A549 (cell line): ENCODE results near the gene LMNB1.

Experiments
- CEBPB ChIP-seq, 2 experiments: fragments of >200 bp in 1 of 2; sonication (Bioruptor Twin) in 1 of 2; formaldehyde crosslinking in 1 of 2; IDR thresholded peaks; 2 replicates each; pipeline ENCODE4 v1.6.1; 2012 to 2016
- EP300 ChIP-seq, 2 experiments: fragments of >200 bp; sonication (Bioruptor Twin); formaldehyde crosslinking; IDR thresholded peaks; 2 replicates in 1 of 2; 3 replicates in 1 of 2; pipeline ENCODE4 v1.6.1; 2016 to 2017
- JUNB ChIP-seq: fragments of >200 bp; sonication (Bioruptor Twin); formaldehyde crosslinking; IDR thresholded peaks from 2 replicates; pipeline ENCODE4 v1.6.1; 2016
- MAFK ChIP-seq: fragments of 450-650 bp; IDR thresholded peaks from 2 replicates; pipeline ENCODE4 v1.6.1; 2014; ENCODE audit not compliant: partially characterized antibody
- POLR2A ChIP-seq: IDR thresholded peaks from 2 replicates; pipeline ENCODE4 v1.6.1; 2012; ENCODE audit warnings: mild to moderate bottlenecking, low read length
- RARB ChIP-seq: fragments of 250-450 bp; sonication (Bioruptor Pico); IDR thresholded peaks from 2 replicates; pipeline ENCODE4 v1.8.0; 2021; ENCODE audit warnings: mild to moderate bottlenecking, moderate library complexity
- SMC3 ChIP-seq: fragments of >200 bp; sonication (Bioruptor Twin); formaldehyde crosslinking; IDR thresholded peaks from 3 replicates; pipeline ENCODE4 v1.6.1; 2018; ENCODE audit warnings: inconsistent platforms
- SREBF2 ChIP-seq: fragments of 450-650 bp; IDR thresholded peaks from 2 replicates; pipeline ENCODE4 v1.6.1; 2014; ENCODE audit warnings: mild to moderate bottlenecking, moderate library complexity
- ZC3H11A ChIP-seq: fragments of 450-650 bp; IDR thresholded peaks from 2 replicates; pipeline ENCODE4 v1.6.1; 2014; ENCODE audit warnings: antibody characterized with exemption, mild to moderate bottlenecking
- TF ChIP-seq, protein P1 (sequence below): fragments of >200 bp; sonication (Bioruptor Twin); formaldehyde crosslinking; IDR thresholded peaks from 3 replicates; pipeline ENCODE4 v1.5.1; 2016
- TF ChIP-seq, protein P2 (sequence below): fragments of 200-600 bp; sonication (generic); IDR thresholded peaks from 2 replicates; pipeline ENCODE4 v1.6.1; 2016; ENCODE audit warnings: antibody characterized with exemption, mild to moderate bottlenecking, moderate library complexity
- TF ChIP-seq, protein P3 (sequence below): IDR thresholded peaks from 2 replicates; pipeline ENCODE4 v1.6.1; 2012

DNA sequence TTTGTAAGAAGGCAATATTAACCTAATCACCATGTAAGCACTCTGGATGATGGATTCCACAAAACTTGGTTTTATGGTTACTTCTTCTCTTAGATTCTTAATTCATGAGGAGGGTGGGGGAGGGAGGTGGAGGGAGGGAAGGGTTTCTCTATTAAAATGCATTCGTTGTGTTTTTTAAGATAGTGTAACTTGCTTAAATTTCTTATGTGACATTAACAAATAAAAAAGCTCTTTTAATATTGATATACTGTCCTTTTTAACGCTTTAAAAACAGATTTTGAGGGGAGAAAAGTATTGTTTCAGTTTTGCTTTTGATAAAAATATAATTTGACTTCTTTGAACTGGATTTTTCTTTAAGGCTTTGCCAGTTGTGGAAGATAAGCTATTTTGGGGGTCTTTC is 59.8 kb downstream of the LMNB1 start:
- TF ChIP-seq, protein P1, sequence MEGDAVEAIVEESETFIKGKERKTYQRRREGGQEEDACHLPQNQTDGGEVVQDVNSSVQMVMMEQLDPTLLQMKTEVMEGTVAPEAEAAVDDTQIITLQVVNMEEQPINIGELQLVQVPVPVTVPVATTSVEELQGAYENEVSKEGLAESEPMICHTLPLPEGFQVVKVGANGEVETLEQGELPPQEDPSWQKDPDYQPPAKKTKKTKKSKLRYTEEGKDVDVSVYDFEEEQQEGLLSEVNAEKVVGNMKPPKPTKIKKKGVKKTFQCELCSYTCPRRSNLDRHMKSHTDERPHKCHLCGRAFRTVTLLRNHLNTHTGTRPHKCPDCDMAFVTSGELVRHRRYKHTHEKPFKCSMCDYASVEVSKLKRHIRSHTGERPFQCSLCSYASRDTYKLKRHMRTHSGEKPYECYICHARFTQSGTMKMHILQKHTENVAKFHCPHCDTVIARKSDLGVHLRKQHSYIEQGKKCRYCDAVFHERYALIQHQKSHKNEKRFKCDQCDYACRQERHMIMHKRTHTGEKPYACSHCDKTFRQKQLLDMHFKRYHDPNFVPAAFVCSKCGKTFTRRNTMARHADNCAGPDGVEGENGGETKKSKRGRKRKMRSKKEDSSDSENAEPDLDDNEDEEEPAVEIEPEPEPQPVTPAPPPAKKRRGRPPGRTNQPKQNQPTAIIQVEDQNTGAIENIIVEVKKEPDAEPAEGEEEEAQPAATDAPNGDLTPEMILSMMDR, result no peak
- no peak for TF ChIP-seq CEBPB (IDR thresholded peaks at IDR 0.05)
- no peak for TF ChIP-seq SREBF2
- TF ChIP-seq JUNB, result no peak
- TF ChIP-seq POLR2A, result no peak
- TF ChIP-seq, protein P2, sequence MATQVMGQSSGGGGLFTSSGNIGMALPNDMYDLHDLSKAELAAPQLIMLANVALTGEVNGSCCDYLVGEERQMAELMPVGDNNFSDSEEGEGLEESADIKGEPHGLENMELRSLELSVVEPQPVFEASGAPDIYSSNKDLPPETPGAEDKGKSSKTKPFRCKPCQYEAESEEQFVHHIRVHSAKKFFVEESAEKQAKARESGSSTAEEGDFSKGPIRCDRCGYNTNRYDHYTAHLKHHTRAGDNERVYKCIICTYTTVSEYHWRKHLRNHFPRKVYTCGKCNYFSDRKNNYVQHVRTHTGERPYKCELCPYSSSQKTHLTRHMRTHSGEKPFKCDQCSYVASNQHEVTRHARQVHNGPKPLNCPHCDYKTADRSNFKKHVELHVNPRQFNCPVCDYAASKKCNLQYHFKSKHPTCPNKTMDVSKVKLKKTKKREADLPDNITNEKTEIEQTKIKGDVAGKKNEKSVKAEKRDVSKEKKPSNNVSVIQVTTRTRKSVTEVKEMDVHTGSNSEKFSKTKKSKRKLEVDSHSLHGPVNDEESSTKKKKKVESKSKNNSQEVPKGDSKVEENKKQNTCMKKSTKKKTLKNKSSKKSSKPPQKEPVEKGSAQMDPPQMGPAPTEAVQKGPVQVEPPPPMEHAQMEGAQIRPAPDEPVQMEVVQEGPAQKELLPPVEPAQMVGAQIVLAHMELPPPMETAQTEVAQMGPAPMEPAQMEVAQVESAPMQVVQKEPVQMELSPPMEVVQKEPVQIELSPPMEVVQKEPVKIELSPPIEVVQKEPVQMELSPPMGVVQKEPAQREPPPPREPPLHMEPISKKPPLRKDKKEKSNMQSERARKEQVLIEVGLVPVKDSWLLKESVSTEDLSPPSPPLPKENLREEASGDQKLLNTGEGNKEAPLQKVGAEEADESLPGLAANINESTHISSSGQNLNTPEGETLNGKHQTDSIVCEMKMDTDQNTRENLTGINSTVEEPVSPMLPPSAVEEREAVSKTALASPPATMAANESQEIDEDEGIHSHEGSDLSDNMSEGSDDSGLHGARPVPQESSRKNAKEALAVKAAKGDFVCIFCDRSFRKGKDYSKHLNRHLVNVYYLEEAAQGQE, result no peak
- TF ChIP-seq, protein P3, sequence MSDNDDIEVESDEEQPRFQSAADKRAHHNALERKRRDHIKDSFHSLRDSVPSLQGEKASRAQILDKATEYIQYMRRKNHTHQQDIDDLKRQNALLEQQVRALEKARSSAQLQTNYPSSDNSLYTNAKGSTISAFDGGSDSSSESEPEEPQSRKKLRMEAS, result no peak
- TF ChIP-seq ZC3H11A, result no peak
- no peak for TF ChIP-seq EP300 (IDR thresholded peaks at IDR 0.05)
- no peak for TF ChIP-seq SMC3
- no peak for TF ChIP-seq RARB (CRISPR knock-in tag)
- no peak for TF ChIP-seq MAFK
